Uterus (tissue), 2 donors: ENCODE results near the gene FANCL.

Source experiments
- CTCF ChIP-seq, 4 experiments: fragments of 200-600 bp in 2 of 4; fragments of 450-650 bp in 2 of 4; sonication (generic) in 2 of 4; IDR thresholded peaks; one replicate each; pipeline ENCODE4 v1.5.1; 2016 to 2019; ENCODE audit warnings: antibody characterized with exemption in 4 of 4, mild to moderate bottlenecking in 2 of 4, moderate library complexity in 1 of 4
- POLR2A ChIP-seq, 2 donors: fragments of 450-650 bp; IDR thresholded peaks; one replicate each; pipeline ENCODE4 v1.6.1; 2016; ENCODE audit warnings: antibody characterized with exemption in 2 of 2, mild to moderate bottlenecking in 1 of 2, moderate library complexity in 1 of 2

GRCh38 chr2:58109481-58109880 is 131.6 kb downstream of the FANCL start:
- TF ChIP-seq CTCF (IDR thresholded peaks at IDR 0.05) = no peak
- no peak for TF ChIP-seq POLR2A (IDR thresholded peaks at IDR 0.05)
